NCI-H226 (cell line): ENCODE results near the gene DDX17.

Experiments
- DNase-seq: peaks from one replicate; pipeline ENCODE4 v3.0.0-alpha.2; 2015

The DDX17 gene

GRCh38 chr22:38464992-38465672, 41.0 kb downstream of the DDX17 start:
- no peak for DNase-seq

- no peak for DNase-seq
Observed at GRCh38 chr22:38462960-38463784, 42.9 kb downstream of the DDX17 start.

- peak; percentile 51 for DNase-seq
Observed at GRCh38 chr22:38461414-38462081, 44.6 kb downstream of the DDX17 start.

- DNase-seq: no peak
Observed at GRCh38 chr22:38461057-38461413, 45.1 kb downstream of the DDX17 start.

GRCh38 chr22:38460426-38460840, 45.7 kb downstream of the DDX17 start:
- no peak for DNase-seq

- no peak for DNase-seq
Observed at GRCh38 chr22:38456841-38457699, 49.0 kb downstream of the DDX17 start.

GRCh38 chr22:38456272-38456835, 49.8 kb downstream of the DDX17 start:
- DNase-seq: no peak

GRCh38 chr22:38455530-38456271, 50.4 kb downstream of the DDX17 start:
- no peak for DNase-seq

GRCh38 chr22:38455076-38455529, 51.0 kb downstream of the DDX17 start, which contains the start of gene KCNJ4:
TSS of gene KCNJ4 (minus strand) at chr22:38455199. CDS start at chr22:38428132, 27,067 bp downstream.
- DNase-seq: no peak

GRCh38 chr22:38454353-38455075, 51.6 kb downstream of the DDX17 start:
- no peak for DNase-seq

GRCh38 chr22:38453996-38454352, 52.1 kb downstream of the DDX17 start:
- DNase-seq: no peak

- no peak for DNase-seq
Observed at GRCh38 chr22:38453066-38453672, 52.9 kb downstream of the DDX17 start.

GRCh38 chr22:38452373-38453065, 53.6 kb downstream of the DDX17 start:
- DNase-seq: peak; percentile 35

- DNase-seq: no peak
Observed at GRCh38 chr22:38451864-38452263, 54.2 kb downstream of the DDX17 start.

- no peak for DNase-seq
Observed at GRCh38 chr22:38451404-38451803, 54.7 kb downstream of the DDX17 start.

GRCh38 chr22:38450234-38450797, 55.8 kb downstream of the DDX17 start:
- DNase-seq: no peak

- DNase-seq: no peak
Observed at GRCh38 chr22:38449776-38450175, 56.3 kb downstream of the DDX17 start.

GRCh38 chr22:38448945-38449745, 57.0 kb downstream of the DDX17 start:
- DNase-seq: no peak
